Measurements from ENCODE around the gene FCRLA.
A peak's percentile ranks its signal among the peaks of the same experiment; 100 is the strongest.

FCRLA gene

GRCh38 chr1:161702250-161702649 lies 4.8 kb upstream of the FCRLA start:
- Histone ChIP-seq H2AFZ (ENCODE audit: low read depth, low read length, severe bottlenecking) (no peak overlapping the region), H3F3A (ENCODE audit: insufficient read depth) (peaks cover 32% of the 10 kb centered on the region), H3K27me3 (ENCODE audit: low read length) (no peaks in the 10 kb centered on the region), H3K9me3 (ENCODE audit: insufficient read depth, low read length) (no peaks in the 10 kb centered on the region), H3K9me2 (replicated peaks; ENCODE audit: insufficient read depth, low read length) (no peaks in the 10 kb centered on the region), H3K9ac (ENCODE audit: low read length) (no peak overlapping the region), H3K79me2 (ENCODE audit: insufficient read depth, low read length) (peaks cover 2% of the 10 kb centered on the region), H4K20me1 (ENCODE audit: low read depth, low read length) (no peaks in the 10 kb centered on the region), H3K27ac (ENCODE audit: low read depth, low read length) (no peak overlapping the region), H3K36me3 (ENCODE audit: low read length) (no peaks in the 10 kb centered on the region), H3K4me2 (ENCODE audit: low read depth, low read length, poor library complexity, severe bottlenecking) (no peak overlapping the region), H3K4me3 (ENCODE audit: insufficient read depth, low read length, poor library complexity, severe bottlenecking) (no peak overlapping the region)
- TF ChIP-seq CTCF (IDR thresholded peaks at IDR 0.05; ENCODE audit: insufficient read depth, low read length, poor library complexity, severe bottlenecking) (no peak), EZH2phosphoT487 (conservative IDR thresholded peaks at IDR 0.05; ENCODE audit: low read length) (no peak)

GRCh38 chr1:161705537-161705936 lies 1.5 kb upstream of the FCRLA start:
- Histone ChIP-seq H3K79me2 (ENCODE audit: insufficient read depth, low read length) (peaks cover 35% of the 10 kb centered on the region), H3K36me3 (ENCODE audit: low read length) (peaks cover 4% of the 10 kb centered on the region), H3K9ac (ENCODE audit: low read length) (peak overlapping the region; percentile 75), H2AFZ (ENCODE audit: low read depth, low read length, severe bottlenecking) (peak overlapping the region; percentile 9), H3K27ac (ENCODE audit: low read depth, low read length) (peak overlapping the region; percentile 98), H3K9me2 (replicated peaks; ENCODE audit: insufficient read depth, low read length) (no peaks in the 10 kb centered on the region), H3K4me3 (ENCODE audit: insufficient read depth, low read length, poor library complexity, severe bottlenecking) (no peak overlapping the region), H3F3A (ENCODE audit: insufficient read depth) (peaks cover 52% of the 10 kb centered on the region), H3K9me3 (ENCODE audit: insufficient read depth, low read length) (no peaks in the 10 kb centered on the region), H4K20me1 (ENCODE audit: low read depth, low read length) (0 out of 2 replicates have a peak, but pooled peaks cover 5% of the 10 kb centered on the region), H3K27me3 (ENCODE audit: low read length) (no peaks in the 10 kb centered on the region), H3K4me2 (ENCODE audit: low read depth, low read length, poor library complexity, severe bottlenecking) (peak overlapping the region; percentile 91)
- no peak for TF ChIP-seq EZH2phosphoT487 (conservative IDR thresholded peaks at IDR 0.05; ENCODE audit: low read length)
- no peak for TF ChIP-seq CTCF (IDR thresholded peaks at IDR 0.05; ENCODE audit: insufficient read depth, low read length, poor library complexity, severe bottlenecking)

GRCh38 chr1:161706113-161706481 lies 932 bp upstream of the FCRLA start:
- peak overlapping the region; percentile 98 for H3K27ac ChIP-seq (ENCODE audit: low read depth, low read length)
- peak overlapping the region; percentile 44 for H3K4me3 ChIP-seq (ENCODE audit: insufficient read depth, low read length, poor library complexity, severe bottlenecking)
- H3K9ac ChIP-seq (ENCODE audit: low read length) = peak overlapping the region; percentile 75
- peak overlapping the region; percentile 91 for H3K4me2 ChIP-seq (ENCODE audit: low read depth, low read length, poor library complexity, severe bottlenecking)
- H3K36me3 ChIP-seq (ENCODE audit: low read length) = peaks cover 10% of the 10 kb centered on the region
- peaks cover 52% of the 10 kb centered on the region for H3F3A ChIP-seq (ENCODE audit: insufficient read depth)
- 0 out of 2 replicates have a peak, but pooled peaks cover 5% of the 10 kb centered on the region for H4K20me1 ChIP-seq (ENCODE audit: low read depth, low read length)
- peaks cover 41% of the 10 kb centered on the region for H3K79me2 ChIP-seq (ENCODE audit: insufficient read depth, low read length)
- H3K9me3 ChIP-seq (ENCODE audit: insufficient read depth, low read length) = no peaks in the 10 kb centered on the region
- no peak for TF ChIP-seq EZH2phosphoT487 (conservative IDR thresholded peaks at IDR 0.05; ENCODE audit: low read length)
- H2AFZ ChIP-seq (ENCODE audit: low read depth, low read length, severe bottlenecking) = no peak overlapping the region
- H3K9me2 ChIP-seq (replicated peaks; ENCODE audit: insufficient read depth, low read length) = no peaks in the 10 kb centered on the region
- H3K27me3 ChIP-seq (ENCODE audit: low read length) = no peaks in the 10 kb centered on the region

- Histone ChIP-seq H3K27ac (ENCODE audit: low read depth, low read length) (peak overlapping the region; percentile 98), H3K4me2 (ENCODE audit: low read depth, low read length, poor library complexity, severe bottlenecking) (peak overlapping the region; percentile 91)
These were observed 474 bp downstream of the FCRLA start for GRCh38 chr1:161707503-161707902.

More at GRCh38 chr1:161707503-161707902, 474 bp downstream of the FCRLA start:
- Histone ChIP-seq H4K20me1 (ENCODE audit: low read depth, low read length) (0 out of 2 replicates have a peak, but pooled peaks cover 5% of the 10 kb centered on the region), H3K36me3 (ENCODE audit: low read length) (peaks cover 16% of the 10 kb centered on the region), H2AFZ (ENCODE audit: low read depth, low read length, severe bottlenecking) (no peak overlapping the region), H3F3A (ENCODE audit: insufficient read depth) (peaks cover 52% of the 10 kb centered on the region), H3K79me2 (ENCODE audit: insufficient read depth, low read length) (peaks cover 42% of the 10 kb centered on the region), H3K4me3 (ENCODE audit: insufficient read depth, low read length, poor library complexity, severe bottlenecking) (peak overlapping the region; percentile 78), H3K9ac (ENCODE audit: low read length) (peak overlapping the region; percentile 75), H3K27me3 (ENCODE audit: low read length) (no peaks in the 10 kb centered on the region), H3K9me3 (ENCODE audit: insufficient read depth, low read length) (no peaks in the 10 kb centered on the region), H3K9me2 (replicated peaks; ENCODE audit: insufficient read depth, low read length) (no peaks in the 10 kb centered on the region)
- TF ChIP-seq EZH2phosphoT487 (conservative IDR thresholded peaks at IDR 0.05; ENCODE audit: low read length) (no peak), CTCF (IDR thresholded peaks at IDR 0.05; ENCODE audit: insufficient read depth, low read length, poor library complexity, severe bottlenecking) (no peak)
